ENCODE measurements around the gene ZC2HC1B.
"Not testable (repeated sequence)": the region's sequence is repeated elsewhere in the genome, so short reads cannot be mapped to it uniquely, and the experiment has no call there.

The ZC2HC1B gene

GRCh38 chr6:143864234-143864633 is at the start of gene ZC2HC1B:
TSS of gene ZC2HC1B (plus strand) at chr6:143864474. CDS start at chr6:143864540, 66 bp downstream.
- DNase-seq (ENCODE audit: low read depth in 2 of 2, low spot score in 1 of 2), result no peak

GRCh38 chr6:143817621-143818020 is 46.7 kb upstream of the ZC2HC1B start:
- no peak for DNase-seq (ENCODE audit: low read depth in 2 of 2, low spot score in 1 of 2)

GRCh38 chr6:143821359-143821758 is 42.9 kb upstream of the ZC2HC1B start:
- DNase-seq (ENCODE audit: low read depth in 2 of 2, low spot score in 1 of 2), result no peak

GRCh38 chr6:143822584-143823024 is 41.7 kb upstream of the ZC2HC1B start:
- DNase-seq (ENCODE audit: low read depth in 2 of 2, low spot score in 1 of 2), result no peak

GRCh38 chr6:143823548-143823947 is 40.7 kb upstream of the ZC2HC1B start:
- no peak for DNase-seq (ENCODE audit: low read depth in 2 of 2, low spot score in 1 of 2)

- DNase-seq (ENCODE audit: low read depth in 2 of 2, low spot score in 1 of 2), result no peak
Measured at GRCh38 chr6:143828572-143828971, 35.7 kb upstream of the ZC2HC1B start.

- DNase-seq (ENCODE audit: low read depth in 2 of 2, low spot score in 1 of 2), result no peak
Measured at GRCh38 chr6:143836150-143836549, 28.1 kb upstream of the ZC2HC1B start.

- DNase-seq (ENCODE audit: low read depth in 2 of 2, low spot score in 1 of 2), result no peak
Measured at GRCh38 chr6:143838395-143838794, 25.9 kb upstream of the ZC2HC1B start.

GRCh38 chr6:143839196-143839595 is 25.1 kb upstream of the ZC2HC1B start:
- no peak for DNase-seq (ENCODE audit: low read depth in 2 of 2, low spot score in 1 of 2)

GRCh38 chr6:143840595-143841265 is 23.5 kb upstream of the ZC2HC1B start:
- DNase-seq (ENCODE audit: low read depth in 2 of 2, low spot score in 1 of 2), result no peak

- no peak for DNase-seq (ENCODE audit: low read depth in 2 of 2, low spot score in 1 of 2)
Measured at GRCh38 chr6:143842461-143842901, 21.8 kb upstream of the ZC2HC1B start.

- DNase-seq (ENCODE audit: low read depth in 2 of 2, low spot score in 1 of 2), result peak; percentile 72 to 87
Measured at GRCh38 chr6:143842902-143843676, 21.2 kb upstream of the ZC2HC1B start, which contains the start of gene LTV1. TSS of gene LTV1 (plus strand) at chr6:143843338. CDS start at chr6:143843478, 140 bp downstream.

GRCh38 chr6:143843677-143843999 is 20.6 kb upstream of the ZC2HC1B start:
- DNase-seq (ENCODE audit: low read depth in 2 of 2, low spot score in 1 of 2), result no peak

GRCh38 chr6:143844006-143844405 is 20.3 kb upstream of the ZC2HC1B start:
- no peak for DNase-seq (ENCODE audit: low read depth in 2 of 2, low spot score in 1 of 2)

- no peak for DNase-seq (ENCODE audit: low read depth in 2 of 2, low spot score in 1 of 2)
Measured at GRCh38 chr6:143845033-143845432, 19.2 kb upstream of the ZC2HC1B start.

- not testable (repeated sequence) for DNase-seq (ENCODE audit: low read depth in 2 of 2, low spot score in 1 of 2)
Measured at GRCh38 chr6:143851706-143852105, 12.6 kb upstream of the ZC2HC1B start.

GRCh38 chr6:143855057-143855456 is 9.2 kb upstream of the ZC2HC1B start:
- DNase-seq (ENCODE audit: low read depth in 2 of 2, low spot score in 1 of 2), result not testable (repeated sequence)

GRCh38 chr6:143856762-143857161 is 7.5 kb upstream of the ZC2HC1B start:
- DNase-seq (ENCODE audit: low read depth in 2 of 2, low spot score in 1 of 2), result not testable (repeated sequence)

GRCh38 chr6:143857651-143858050 is 6.6 kb upstream of the ZC2HC1B start:
- no peak for DNase-seq (ENCODE audit: low read depth in 2 of 2, low spot score in 1 of 2)

- no peak for DNase-seq (ENCODE audit: low read depth in 2 of 2, low spot score in 1 of 2)
Measured at GRCh38 chr6:143859891-143860660, 4.2 kb upstream of the ZC2HC1B start.

GRCh38 chr6:143863771-143864170 is 503 bp upstream of the ZC2HC1B start:
- no peak for DNase-seq (ENCODE audit: low read depth in 2 of 2, low spot score in 1 of 2)

GRCh38 chr6:143867236-143867635 is 3.0 kb downstream of the ZC2HC1B start:
- no peak for DNase-seq (ENCODE audit: low read depth in 2 of 2, low spot score in 1 of 2)
